Uterus (tissue), 4 donors: ENCODE data around the gene C10orf95. TPM values are rescaled to one million over a fixed set of nuclear protein-coding genes. Genes with fewer than 3 reads are reported as not detected.
A peak's percentile ranks its signal among the peaks of the same experiment; 100 is the strongest.

ENCODE experiments used
- DNase-seq, 2 donors: peaks; one replicate each; pipeline ENCODE4 v3.0.0-alpha.2; 2019 to 2020
- H3K27ac ChIP-seq, 2 donors: fragments of 200-600 bp; sonication (generic); 1 replicate in 1 of 2; 2 replicates in 1 of 2; pipeline ENCODE4 v1.5.1; 2016 to 2018
- H3K27me3 ChIP-seq, 2 donors: fragments of 200-600 bp; sonication (generic); one replicate each; pipeline ENCODE4 v1.5.1; 2018 to 2019; ENCODE audit warnings: control low read depth in 1 of 2
- H3K36me3 ChIP-seq, 2 donors: fragments of 200-600 bp; sonication (generic); one replicate each; pipeline ENCODE4 v1.5.1; 2019; ENCODE audit warnings: control low read depth in 1 of 2
- H3K4me1 ChIP-seq, 2 donors: fragments of 200-600 bp; sonication (generic); one replicate each; pipeline ENCODE4 v1.5.1; 2018 to 2019; ENCODE audit warnings: control low read depth in 1 of 2
- H3K4me3 ChIP-seq, 2 donors: fragments of 200-600 bp; sonication (generic); 1 replicate in 1 of 2; 2 replicates in 1 of 2; pipeline ENCODE4 v1.5.1; 2018 to 2019; ENCODE audit warnings: mild to moderate bottlenecking in 1 of 2
- H3K9me3 ChIP-seq, 2 donors: fragments of 200-600 bp; sonication (generic); one replicate each; pipeline ENCODE4 v1.5.1; 2019; ENCODE audit warnings: control low read depth in 1 of 2
- POLR2A ChIP-seq, 2 donors: fragments of 450-650 bp; IDR thresholded peaks; one replicate each; pipeline ENCODE4 v1.6.1; 2016; ENCODE audit warnings: antibody characterized with exemption in 2 of 2, mild to moderate bottlenecking in 1 of 2, moderate library complexity in 1 of 2
- intact Hi-C: fragments of 100-400 bp; cut with DNase I; formaldehyde crosslinking; loops from one replicate; pipeline ENCODE4 v1.15.1; 2023; ENCODE audit warnings: low total_unique reads
- total RNA-seq, 4 donors: library from RNA; depleted of rRNA in 3 of 4; stranded (reverse); fragments of >200 nt in 3 of 4; gene quantifications; one replicate each; pipeline versions ENCODE4 v1.1.0 to v1.2.4, GENCODE V29; 2014 to 2023
- TF ChIP-seq, protein P1 (sequence below), 4 experiments: fragments of 200-600 bp in 2 of 4; fragments of 450-650 bp in 2 of 4; sonication (generic) in 2 of 4; IDR thresholded peaks; one replicate each; pipeline ENCODE4 v1.5.1; 2016 to 2019; ENCODE audit warnings: antibody characterized with exemption in 4 of 4, mild to moderate bottlenecking in 2 of 4, moderate library complexity in 1 of 4
- donor health status: DM: yes; HTN: yes; CAD: no.

The C10orf95 gene
- total RNA-seq, 4 donors from 2014 or later, result 0.21 TPM; not detected in 3

DNA sequence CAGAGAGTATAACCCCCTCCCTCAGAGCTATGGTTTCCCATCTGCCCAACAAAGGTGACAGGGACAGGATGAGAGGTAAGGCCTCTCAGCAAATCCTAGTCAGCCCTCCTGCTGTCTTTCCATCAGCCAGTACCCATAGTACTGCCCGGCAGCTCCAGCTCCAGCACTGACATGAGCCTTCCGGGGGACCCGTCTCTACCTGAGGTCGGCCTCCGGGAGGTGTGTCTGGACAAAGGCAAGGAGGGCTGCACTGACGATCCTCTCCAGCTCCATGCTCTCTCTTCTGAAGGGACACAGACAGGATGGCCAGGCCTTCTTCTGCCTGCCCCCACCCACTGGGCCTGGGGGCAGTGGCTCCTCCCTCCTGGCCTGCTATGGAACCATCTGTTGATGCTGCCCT is 26.4 kb downstream of the C10orf95 start:
- H3K4me3 ChIP-seq, result no peak overlapping the region
- H3K27ac ChIP-seq, result no peak overlapping the region
- H3K4me1 ChIP-seq, result peaks cover 0 to 8% of the 10 kb centered on the region in 2 donors
- no peaks in the 10 kb centered on the region for H3K27me3 ChIP-seq
- no peaks in the 10 kb centered on the region for H3K36me3 ChIP-seq
- no peaks in the 10 kb centered on the region for H3K9me3 ChIP-seq
- TF ChIP-seq, protein P1, sequence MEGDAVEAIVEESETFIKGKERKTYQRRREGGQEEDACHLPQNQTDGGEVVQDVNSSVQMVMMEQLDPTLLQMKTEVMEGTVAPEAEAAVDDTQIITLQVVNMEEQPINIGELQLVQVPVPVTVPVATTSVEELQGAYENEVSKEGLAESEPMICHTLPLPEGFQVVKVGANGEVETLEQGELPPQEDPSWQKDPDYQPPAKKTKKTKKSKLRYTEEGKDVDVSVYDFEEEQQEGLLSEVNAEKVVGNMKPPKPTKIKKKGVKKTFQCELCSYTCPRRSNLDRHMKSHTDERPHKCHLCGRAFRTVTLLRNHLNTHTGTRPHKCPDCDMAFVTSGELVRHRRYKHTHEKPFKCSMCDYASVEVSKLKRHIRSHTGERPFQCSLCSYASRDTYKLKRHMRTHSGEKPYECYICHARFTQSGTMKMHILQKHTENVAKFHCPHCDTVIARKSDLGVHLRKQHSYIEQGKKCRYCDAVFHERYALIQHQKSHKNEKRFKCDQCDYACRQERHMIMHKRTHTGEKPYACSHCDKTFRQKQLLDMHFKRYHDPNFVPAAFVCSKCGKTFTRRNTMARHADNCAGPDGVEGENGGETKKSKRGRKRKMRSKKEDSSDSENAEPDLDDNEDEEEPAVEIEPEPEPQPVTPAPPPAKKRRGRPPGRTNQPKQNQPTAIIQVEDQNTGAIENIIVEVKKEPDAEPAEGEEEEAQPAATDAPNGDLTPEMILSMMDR (IDR thresholded peaks at IDR 0.05), result no peak
- no peak for TF ChIP-seq POLR2A (IDR thresholded peaks at IDR 0.05)
- no peak for DNase-seq
- intact Hi-C loops, result no loop called here

DNA sequence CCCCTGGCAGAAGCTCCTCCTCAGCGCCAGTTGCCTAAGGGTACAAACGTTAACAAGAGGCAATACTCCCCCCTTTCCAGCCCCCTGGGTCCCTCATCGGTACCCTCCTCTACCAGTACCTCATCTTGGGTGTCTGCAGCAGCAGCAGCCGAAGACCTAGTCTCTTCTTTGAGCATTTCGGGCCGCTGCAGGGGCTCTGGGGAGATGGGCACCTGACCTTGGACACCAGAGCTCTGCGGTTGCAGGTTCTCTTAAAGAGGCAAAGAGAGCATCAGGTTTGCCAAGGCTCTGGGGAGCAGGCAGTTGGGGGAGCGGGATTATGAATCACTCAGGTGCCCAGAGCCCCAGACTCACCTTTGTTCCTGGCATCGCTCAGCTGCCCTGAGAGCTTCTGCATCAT is 27.2 kb downstream of the C10orf95 start:
- H3K36me3 ChIP-seq, result no peaks in the 10 kb centered on the region
- no peak overlapping the region for H3K27ac ChIP-seq
- peaks cover 0 to 11% of the 10 kb centered on the region in 2 donors for H3K4me1 ChIP-seq
- no peaks in the 10 kb centered on the region for H3K27me3 ChIP-seq
- TF ChIP-seq, protein P1 (IDR thresholded peaks at IDR 0.05), result no peak
- TF ChIP-seq POLR2A (IDR thresholded peaks at IDR 0.05), result no peak
- intact Hi-C loops, result no loop called here
- no peak for DNase-seq
- H3K4me3 ChIP-seq, result no peak overlapping the region
- H3K9me3 ChIP-seq, result no peaks in the 10 kb centered on the region

DNA sequence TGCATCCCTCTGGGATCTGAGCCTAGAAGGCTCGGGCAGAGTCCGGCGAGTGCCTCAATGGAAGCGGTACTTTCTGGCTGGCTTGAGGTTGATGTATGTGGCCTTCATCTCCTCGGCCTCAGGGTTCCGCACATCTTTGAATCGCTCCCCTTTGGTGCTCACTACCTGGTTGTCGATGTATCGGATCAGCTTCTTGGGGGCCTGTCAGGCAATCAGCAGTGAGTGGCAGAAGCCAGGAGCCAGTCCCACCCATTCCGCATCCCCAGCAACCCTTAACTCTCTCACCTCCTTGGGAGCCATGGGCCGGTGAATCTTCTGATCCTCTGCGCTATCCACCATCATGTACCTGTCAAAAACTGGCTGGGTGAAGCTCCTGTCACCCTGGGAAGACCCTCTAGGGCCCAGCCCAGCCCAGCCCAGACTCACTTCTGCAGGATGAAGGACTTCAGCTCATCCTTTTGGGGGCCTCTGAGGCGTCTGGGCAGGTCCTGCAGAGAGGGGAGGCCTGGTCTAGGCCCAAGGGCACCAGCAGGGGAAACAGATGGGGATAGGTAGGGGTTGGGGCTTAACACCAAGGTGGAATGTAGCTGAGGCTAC is 27.9 kb downstream of the C10orf95 start:
- no peak overlapping the region for H3K4me3 ChIP-seq
- peaks cover 0 to 11% of the 10 kb centered on the region in 2 donors for H3K4me1 ChIP-seq
- peak overlapping the region in 1 of 2 donors; percentile 92 for H3K27ac ChIP-seq
- intact Hi-C loops, result no loop called here
- no peaks in the 10 kb centered on the region for H3K9me3 ChIP-seq
- DNase-seq, result no peak
- TF ChIP-seq, protein P1 (IDR thresholded peaks at IDR 0.05), result no peak
- TF ChIP-seq POLR2A (IDR thresholded peaks at IDR 0.05), result no peak
- H3K27me3 ChIP-seq, result no peaks in the 10 kb centered on the region
- H3K36me3 ChIP-seq, result no peaks in the 10 kb centered on the region

DNA sequence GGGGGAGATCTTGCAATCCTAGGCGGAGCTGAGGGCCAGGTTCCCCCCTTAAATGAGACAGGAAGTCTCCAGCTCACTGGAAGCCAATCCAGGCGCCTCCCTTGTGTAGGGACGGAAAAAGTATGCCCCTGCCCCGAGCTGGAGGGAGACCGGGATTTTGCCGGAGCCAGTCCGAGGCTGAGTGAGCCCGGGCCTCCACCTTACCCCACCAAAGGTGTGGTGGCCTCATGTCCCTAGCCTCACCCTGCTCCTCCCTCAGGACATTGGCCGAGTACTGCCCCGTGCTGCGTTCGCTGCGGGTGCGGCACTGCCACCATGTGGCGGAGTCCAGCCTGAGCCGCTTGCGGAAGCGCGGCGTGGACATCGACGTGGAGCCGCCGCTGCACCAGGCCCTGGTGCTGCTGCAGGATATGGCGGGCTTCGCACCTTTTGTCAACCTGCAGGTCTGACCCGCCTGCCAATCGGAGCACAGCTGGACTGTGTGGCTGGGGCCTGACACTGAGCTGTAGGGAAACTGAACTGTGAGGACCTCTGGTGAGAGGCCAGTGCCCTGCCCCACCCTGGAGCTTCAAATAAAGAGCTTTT is 28.7 kb downstream of the C10orf95 start:
- Histone ChIP-seq H3K4me3 (peak overlapping the region; percentile 79 to 92), H3K36me3 (no peaks in the 10 kb centered on the region), H3K27ac (peak overlapping the region; percentile 92), H3K4me1 (peaks cover 0 to 11% of the 10 kb centered on the region in 2 donors), H3K9me3 (no peaks in the 10 kb centered on the region), H3K27me3 (peaks cover 0 to 7% of the 10 kb centered on the region in 2 donors)
- TF ChIP-seq, protein P1 (IDR thresholded peaks at IDR 0.05), result peak; percentile 76 to 84 (median 78)
- peak in 1 of 2 donors; percentile 19 for TF ChIP-seq POLR2A (IDR thresholded peaks at IDR 0.05)
- peak in 1 of 2 donors; percentile 73 for DNase-seq
- intact Hi-C loops, result no loop called here

DNA sequence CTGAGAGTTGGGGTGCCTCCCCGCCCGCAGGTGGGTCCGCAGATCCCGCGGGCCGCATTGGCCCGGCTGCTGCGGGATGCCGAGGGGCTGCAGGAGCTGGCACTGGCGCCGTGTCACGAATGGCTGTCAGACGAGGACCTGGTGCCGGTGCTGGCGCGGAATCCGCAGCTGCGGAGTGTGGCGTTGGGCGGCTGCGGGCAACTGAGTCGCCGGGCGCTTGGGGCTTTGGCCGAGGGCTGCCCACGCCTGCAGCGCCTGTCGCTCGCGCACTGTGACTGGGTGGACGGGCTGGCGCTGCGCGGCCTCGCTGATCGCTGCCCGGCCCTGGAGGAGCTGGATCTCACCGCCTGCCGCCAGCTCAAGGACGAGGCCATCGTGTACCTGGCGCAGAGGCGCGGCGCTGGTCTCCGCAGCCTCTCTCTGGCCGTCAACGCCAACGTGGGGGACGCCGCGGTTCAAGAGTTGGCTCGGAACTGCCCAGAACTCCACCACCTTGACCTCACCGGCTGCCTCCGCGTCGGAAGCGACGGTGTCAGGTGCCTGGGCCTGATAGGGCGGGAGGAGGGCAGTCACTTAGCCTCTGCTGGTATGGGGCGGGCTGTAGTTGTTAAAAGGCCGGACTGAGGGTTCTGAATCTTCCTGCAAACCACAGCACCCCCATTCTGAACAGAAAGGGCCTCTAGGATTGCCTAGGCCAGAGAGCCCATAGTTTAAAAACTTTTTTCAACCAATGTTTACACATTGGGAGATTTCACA is 29.4 kb downstream of the C10orf95 start:
- intact Hi-C loops, result no loop called here
- H3K4me3 ChIP-seq, result peak overlapping the region; percentile 79 to 92
- H3K36me3 ChIP-seq, result no peaks in the 10 kb centered on the region
- H3K27me3 ChIP-seq, result peaks cover 0 to 8% of the 10 kb centered on the region in 2 donors
- H3K9me3 ChIP-seq, result no peaks in the 10 kb centered on the region
- H3K4me1 ChIP-seq, result peaks cover 0 to 11% of the 10 kb centered on the region in 2 donors
- no peak for DNase-seq
- peak overlapping the region; percentile 92 for H3K27ac ChIP-seq
- TF ChIP-seq, protein P1 (IDR thresholded peaks at IDR 0.05), result no peak
- TF ChIP-seq POLR2A (IDR thresholded peaks at IDR 0.05), result no peak
